ENCODE results near the gene THSD8. TPM values are rescaled to one million over a fixed set of nuclear protein-coding genes. Genes with fewer than 3 reads are reported as not detected.
A peak's percentile ranks its signal among the peaks of the same experiment; 100 is the strongest.

THSD8 gene
- total and polyA plus RNA-seq, 11 donors: 0.35 to 6.8 (median 2.2) TPM; not detected in 2

GRCh38 chr19:12777217-12778016 lies 24.5 kb upstream of the THSD8 start:
- intact Hi-C loops (cut with DNase I): loop anchor here (1.0 to 2.0 kb wide), 4 partner anchors 15 to 19 kb away; no protein-coding TSS in a partner anchor
- peak; percentile 93 to 98 (median 97) for TF ChIP-seq CTCF (IDR thresholded peaks at IDR 0.05)
- peak in 1 of 2 donors; percentile 15 for TF ChIP-seq POLR2A (IDR thresholded peaks at IDR 0.05)
- WGBS, 4 donors: 10 to 12% (median 11%) methylated on average over 43 of the region's 43 CpGs
- Histone ChIP-seq H3K4me3 (peak overlapping the region; percentile 41 to 83 (median 68)), H3K9me3 (no peaks in the 10 kb centered on the region), H3K4me1 (peaks cover 0 to 64% (median 49%) of the 10 kb centered on the region in 12 donors), H3K36me3 (peaks cover 0 to 2% (median 0%) of the 10 kb centered on the region in 9 donors), H3K27me3 (no peaks in the 10 kb centered on the region), H3K27ac (peak overlapping the region; percentile 78 to 99 (median 94))
- ATAC-seq (peak; percentile 27 to 52 (median 40)), DNase-seq (peak; percentile 83 to 91 (median 87))

GRCh38 chr19:12778017-12778904 lies 23.6 kb upstream of the THSD8 start:
- peak; percentile 84 to 90 (median 86) for DNase-seq
- Histone ChIP-seq H3K27ac (peak overlapping the region; percentile 78 to 99 (median 94)), H3K9me3 (no peaks in the 10 kb centered on the region), H3K4me3 (peak overlapping the region; percentile 41 to 83 (median 68)), H3K27me3 (no peaks in the 10 kb centered on the region), H3K4me1 (peaks cover 0 to 64% (median 51%) of the 10 kb centered on the region in 12 donors), H3K36me3 (peaks cover 0 to 2% (median 0%) of the 10 kb centered on the region in 9 donors)
- intact Hi-C loops (cut with DNase I): loop anchor here in 1 of 10 donors (2.0 kb wide), 1 partner anchor 15 kb away; no protein-coding TSS in a partner anchor
- ATAC-seq: peak; percentile 27 to 60 (median 43)
- WGBS, 4 donors: 3 to 4% (median 4%) methylated on average over 32 to 44 of the region's 44 CpGs
- peak in 1 of 2 donors; percentile 54 for TF ChIP-seq POLR2A (IDR thresholded peaks at IDR 0.05)
- TF ChIP-seq CTCF (IDR thresholded peaks at IDR 0.05): no peak

DNA sequence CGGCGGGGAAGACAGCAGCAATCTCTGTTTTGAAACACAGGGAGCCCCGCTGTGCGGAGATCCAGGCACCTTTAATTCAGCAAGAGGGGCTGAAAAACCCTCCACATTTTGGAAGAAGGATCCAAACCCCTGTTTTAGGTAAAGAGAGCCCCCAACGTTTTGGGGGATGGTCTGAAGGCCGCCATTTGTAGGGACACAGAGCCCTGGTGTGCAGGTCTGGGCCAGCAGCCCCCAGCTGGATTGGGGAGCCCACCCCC lies 23.0 kb upstream of the THSD8 start:
- Histone ChIP-seq H3K36me3 (peaks cover 0 to 2% (median 0%) of the 10 kb centered on the region in 9 donors), H3K27ac (peak overlapping the region; percentile 78 to 99 (median 94)), H3K4me1 (peaks cover 4 to 65% (median 55%) of the 10 kb centered on the region in 12 donors), H3K27me3 (no peaks in the 10 kb centered on the region), H3K9me3 (no peaks in the 10 kb centered on the region), H3K4me3 (peak overlapping the region in 10 of 12 donors; percentile 47 to 83 (median 68))
- 48 to 67% (median 56%) methylated on average over 6 of the region's 6 CpGs for WGBS, 4 donors
- TF ChIP-seq POLR2A (IDR thresholded peaks at IDR 0.05) (no peak), CTCF (IDR thresholded peaks at IDR 0.05) (no peak)
- ATAC-seq: no peak
- intact Hi-C loops (cut with DNase I): loop anchor here in 1 of 10 donors (2.0 kb wide), 1 partner anchor 14 kb away; no protein-coding TSS in a partner anchor
- no peak for DNase-seq
